C4-2B (cell line): ENCODE data around the gene NANS.

Experiments
- H3K27ac ChIP-seq: fragments of 450-650 bp; 2 replicates; pipeline ENCODE4 v1.5.1; 2017
- CTCF ChIP-seq: fragments of 450-650 bp; conservative IDR thresholded peaks from 2 replicates; pipeline ENCODE4 v1.5.1; 2017; ENCODE audit warnings: mild to moderate bottlenecking
- ZFX ChIP-seq: fragments of 450-650 bp; IDR thresholded peaks from 2 replicates; pipeline ENCODE4 v1.6.1; 2017

Gene NANS

GRCh38 chr9:98081477-98082219 is 25.1 kb downstream of the NANS start:
- H3K27ac ChIP-seq: no peak overlapping the region
- TF ChIP-seq CTCF: no peak
- TF ChIP-seq ZFX: no peak

- no peak overlapping the region for H3K27ac ChIP-seq
- no peak for TF ChIP-seq ZFX
- TF ChIP-seq CTCF: no peak
Observed at GRCh38 chr9:98083061-98083501, 26.5 kb downstream of the NANS start.

- H3K27ac ChIP-seq: no peak overlapping the region
- TF ChIP-seq ZFX: no peak
- TF ChIP-seq CTCF: no peak
Observed at GRCh38 chr9:98083566-98084183, 27.1 kb downstream of the NANS start.

GRCh38 chr9:98084396-98084795 is 27.9 kb downstream of the NANS start:
- TF ChIP-seq ZFX (no peak), CTCF (no peak)
- H3K27ac ChIP-seq: no peak overlapping the region

- no peak overlapping the region for H3K27ac ChIP-seq
- no peak for TF ChIP-seq CTCF
- TF ChIP-seq ZFX: no peak
Observed at GRCh38 chr9:98085058-98085457, 28.5 kb downstream of the NANS start.

GRCh38 chr9:98085944-98086343 is 29.4 kb downstream of the NANS start:
- H3K27ac ChIP-seq: no peak overlapping the region
- TF ChIP-seq ZFX: no peak
- TF ChIP-seq CTCF: no peak

- TF ChIP-seq ZFX (no peak), CTCF (no peak)
- H3K27ac ChIP-seq: no peak overlapping the region
Observed at GRCh38 chr9:98086461-98086860, 29.9 kb downstream of the NANS start.
